Peyer's patch (tissue), 4 donors: ENCODE data around the gene SEC11A. TPM values are rescaled to one million over a fixed set of nuclear protein-coding genes. Genes with fewer than 3 reads are reported as not detected.

Source experiments
- DNase-seq, 3 donors: peaks; one replicate each; pipeline ENCODE4 v3.0.0-alpha.2; 2017 to 2019
- H3K27ac ChIP-seq, 4 donors: fragments of 200-600 bp; sonication (generic); one replicate each; pipeline ENCODE4 v1.5.1; 2016 to 2019
- H3K27me3 ChIP-seq, 2 donors: fragments of 200-600 bp; sonication (generic); one replicate each; pipeline ENCODE4 v1.5.1; 2019
- H3K36me3 ChIP-seq, 3 donors: fragments of 200-600 bp; sonication (generic); one replicate each; pipeline ENCODE4 v1.5.1; 2016 to 2019
- H3K4me1 ChIP-seq, 4 donors: fragments of 200-600 bp; sonication (generic); one replicate each; pipeline ENCODE4 v1.5.1; 2016 to 2019
- H3K4me3 ChIP-seq, 4 donors: fragments of 200-600 bp; sonication (generic); 1 replicate in 3 of 4; 2 replicates in 1 of 4; pipeline ENCODE4 v1.5.1; 2016 to 2019; ENCODE audit warnings: mild to moderate bottlenecking in 1 of 4
- H3K9me3 ChIP-seq, 4 donors: fragments of 200-600 bp; sonication (generic); one replicate each; pipeline ENCODE4 v1.5.1; 2016 to 2019; ENCODE audit warnings: mild to moderate bottlenecking in 1 of 4
- POLR2A ChIP-seq, 2 donors: fragments of 450-650 bp; IDR thresholded peaks; one replicate each; pipeline ENCODE4 v1.5.1; 2017; ENCODE audit warnings: antibody characterized with exemption in 2 of 2, mild to moderate bottlenecking in 2 of 2, moderate library complexity in 2 of 2
- total RNA-seq, 4 donors: library from RNA; depleted of rRNA; stranded (reverse); fragments of >200 nt; gene quantifications; one replicate each; pipeline ENCODE4 v1.1.0, GENCODE V29; 2016
- TF ChIP-seq, protein P1 (sequence below), 6 experiments: fragments of 450-650 bp in 4 of 6; fragments of 200-600 bp in 2 of 6; sonication (generic) in 1 of 6; IDR thresholded peaks; one replicate each; pipeline ENCODE4 v1.5.1; 2017 to 2019; ENCODE audit warnings: antibody characterized with exemption in 6 of 6, mild to moderate bottlenecking in 3 of 6, moderate library complexity in 1 of 6

The SEC11A gene
- total RNA-seq, 4 donors from 2014 or later, result 35.9 to 75.1 (median 61.7) TPM

DNA sequence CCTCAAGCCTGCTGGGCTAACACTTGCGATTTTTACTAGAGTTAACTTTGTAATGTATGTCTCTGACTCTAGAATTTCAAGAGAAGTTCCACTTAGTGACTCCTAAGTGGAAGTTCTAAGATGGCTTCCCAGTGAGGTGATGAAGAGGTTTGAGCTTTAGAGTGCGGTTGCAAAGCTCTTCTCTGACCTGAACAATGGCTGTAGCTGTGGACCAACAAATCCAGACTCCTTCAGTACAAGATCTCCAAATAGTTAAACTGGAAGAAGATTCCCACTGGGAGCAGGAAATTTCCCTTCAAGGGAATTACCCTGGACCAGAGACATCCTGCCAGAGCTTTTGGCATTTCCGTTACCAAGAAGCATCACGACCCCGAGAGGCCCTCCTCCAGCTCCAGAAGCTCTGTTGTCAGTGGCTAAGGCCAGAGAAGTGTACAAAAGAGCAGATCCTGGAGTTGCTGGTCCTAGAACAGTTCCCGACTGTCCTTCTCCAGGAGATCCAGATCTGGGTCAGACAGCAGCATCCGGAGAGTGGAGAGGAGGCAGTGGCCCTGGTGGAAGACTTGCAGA lies 84.2 kb downstream of the SEC11A start:
- H3K27me3 ChIP-seq, result no peaks in the 10 kb centered on the region
- TF ChIP-seq, protein P1, sequence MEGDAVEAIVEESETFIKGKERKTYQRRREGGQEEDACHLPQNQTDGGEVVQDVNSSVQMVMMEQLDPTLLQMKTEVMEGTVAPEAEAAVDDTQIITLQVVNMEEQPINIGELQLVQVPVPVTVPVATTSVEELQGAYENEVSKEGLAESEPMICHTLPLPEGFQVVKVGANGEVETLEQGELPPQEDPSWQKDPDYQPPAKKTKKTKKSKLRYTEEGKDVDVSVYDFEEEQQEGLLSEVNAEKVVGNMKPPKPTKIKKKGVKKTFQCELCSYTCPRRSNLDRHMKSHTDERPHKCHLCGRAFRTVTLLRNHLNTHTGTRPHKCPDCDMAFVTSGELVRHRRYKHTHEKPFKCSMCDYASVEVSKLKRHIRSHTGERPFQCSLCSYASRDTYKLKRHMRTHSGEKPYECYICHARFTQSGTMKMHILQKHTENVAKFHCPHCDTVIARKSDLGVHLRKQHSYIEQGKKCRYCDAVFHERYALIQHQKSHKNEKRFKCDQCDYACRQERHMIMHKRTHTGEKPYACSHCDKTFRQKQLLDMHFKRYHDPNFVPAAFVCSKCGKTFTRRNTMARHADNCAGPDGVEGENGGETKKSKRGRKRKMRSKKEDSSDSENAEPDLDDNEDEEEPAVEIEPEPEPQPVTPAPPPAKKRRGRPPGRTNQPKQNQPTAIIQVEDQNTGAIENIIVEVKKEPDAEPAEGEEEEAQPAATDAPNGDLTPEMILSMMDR (IDR thresholded peaks at IDR 0.05), result no peak
- no peak for TF ChIP-seq POLR2A (IDR thresholded peaks at IDR 0.05)
- H3K4me1 ChIP-seq, result peaks cover 2 to 24% (median 13%) of the 10 kb centered on the region in 4 donors
- peak overlapping the region; percentile 80 to 94 (median 87) for H3K27ac ChIP-seq
- no peak for DNase-seq
- peak overlapping the region; percentile 58 to 82 (median 67) for H3K4me3 ChIP-seq
- no peaks in the 10 kb centered on the region for H3K9me3 ChIP-seq
- peaks cover 0 to 6% (median 0%) of the 10 kb centered on the region in 3 donors for H3K36me3 ChIP-seq

DNA sequence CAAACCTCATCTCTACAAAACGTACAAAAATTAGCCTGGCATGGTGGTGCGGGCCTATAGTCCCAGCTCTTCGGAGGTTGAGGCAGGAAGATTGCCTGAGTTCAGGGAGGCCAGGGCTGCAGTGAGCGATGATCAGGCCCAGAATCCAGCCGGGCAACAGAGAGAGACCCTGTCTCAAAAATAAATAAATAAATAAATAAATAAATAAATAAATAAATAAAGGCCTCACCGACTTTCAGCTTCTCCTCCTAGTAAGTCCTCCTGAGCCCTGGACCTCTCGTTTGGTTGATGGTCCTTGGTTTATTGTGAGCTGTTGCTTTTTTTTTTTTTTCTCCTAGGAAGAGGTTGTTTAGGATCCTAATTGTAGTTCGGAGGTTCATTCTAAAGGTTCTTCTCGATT lies 86.9 kb downstream of the SEC11A start:
- no peaks in the 10 kb centered on the region for H3K9me3 ChIP-seq
- H3K36me3 ChIP-seq, result peaks cover 0 to 6% (median 0%) of the 10 kb centered on the region in 3 donors
- peaks cover 2 to 15% (median 13%) of the 10 kb centered on the region in 4 donors for H3K4me1 ChIP-seq
- no peak overlapping the region for H3K4me3 ChIP-seq
- no peak overlapping the region for H3K27ac ChIP-seq
- TF ChIP-seq, protein P1 (IDR thresholded peaks at IDR 0.05), result no peak
- no peak for TF ChIP-seq POLR2A (IDR thresholded peaks at IDR 0.05)
- DNase-seq, result no peak
- no peaks in the 10 kb centered on the region for H3K27me3 ChIP-seq

DNA sequence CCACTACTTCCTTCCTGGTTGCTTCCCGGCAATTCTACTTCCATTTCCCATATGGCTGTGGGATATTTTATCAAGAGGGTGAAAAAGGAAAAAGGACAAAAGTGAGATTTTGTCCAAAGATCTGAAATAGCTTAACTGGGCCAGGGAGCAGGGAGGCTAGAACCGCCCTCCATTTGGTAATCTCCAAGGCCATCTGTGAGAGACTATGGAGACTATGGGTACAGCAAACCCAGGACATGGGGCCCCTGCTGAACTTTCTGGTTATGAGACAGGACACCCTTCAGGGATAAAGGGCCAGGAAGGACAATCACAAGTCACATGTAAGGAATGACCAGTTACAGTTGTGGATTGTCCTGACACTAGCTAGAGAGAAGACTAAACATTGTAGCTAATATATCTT lies 90.8 kb downstream of the SEC11A start:
- Histone ChIP-seq H3K36me3 (peaks cover 0 to 28% (median 0%) of the 10 kb centered on the region in 3 donors), H3K27ac (no peak overlapping the region), H3K4me1 (no peaks in the 10 kb centered on the region), H3K4me3 (no peak overlapping the region), H3K9me3 (peaks cover 0 to 16% (median 12%) of the 10 kb centered on the region in 4 donors), H3K27me3 (no peaks in the 10 kb centered on the region)
- DNase-seq, result no peak
- no peak for TF ChIP-seq POLR2A (IDR thresholded peaks at IDR 0.05)
- TF ChIP-seq, protein P1 (IDR thresholded peaks at IDR 0.05), result no peak

DNA sequence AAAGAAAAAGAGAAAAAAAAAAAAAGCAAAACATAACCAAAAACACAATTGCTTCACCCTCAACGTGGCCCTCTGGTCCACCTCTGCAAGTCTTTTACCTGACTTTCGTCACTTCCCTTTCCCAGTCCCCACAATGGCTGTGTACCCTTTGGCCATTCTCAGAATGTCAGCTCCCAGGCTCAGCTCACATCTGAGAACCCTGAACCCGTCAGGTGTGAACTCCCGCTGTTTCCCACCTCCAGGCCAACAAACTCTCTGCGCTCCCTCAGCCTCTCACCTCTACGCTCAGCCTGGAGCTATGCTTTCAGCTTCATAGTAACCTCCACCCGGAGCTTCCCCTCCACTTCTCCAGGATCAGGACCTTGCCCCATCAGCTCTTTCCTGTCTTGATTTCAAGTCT lies 91.6 kb downstream of the SEC11A start:
- Histone ChIP-seq H3K27me3 (no peaks in the 10 kb centered on the region), H3K4me3 (no peak overlapping the region), H3K27ac (no peak overlapping the region), H3K36me3 (peaks cover 0 to 28% (median 0%) of the 10 kb centered on the region in 3 donors), H3K4me1 (no peaks in the 10 kb centered on the region), H3K9me3 (peaks cover 0 to 16% (median 12%) of the 10 kb centered on the region in 4 donors)
- DNase-seq, result no peak
- TF ChIP-seq, protein P1 (IDR thresholded peaks at IDR 0.05), result no peak
- no peak for TF ChIP-seq POLR2A (IDR thresholded peaks at IDR 0.05)

DNA sequence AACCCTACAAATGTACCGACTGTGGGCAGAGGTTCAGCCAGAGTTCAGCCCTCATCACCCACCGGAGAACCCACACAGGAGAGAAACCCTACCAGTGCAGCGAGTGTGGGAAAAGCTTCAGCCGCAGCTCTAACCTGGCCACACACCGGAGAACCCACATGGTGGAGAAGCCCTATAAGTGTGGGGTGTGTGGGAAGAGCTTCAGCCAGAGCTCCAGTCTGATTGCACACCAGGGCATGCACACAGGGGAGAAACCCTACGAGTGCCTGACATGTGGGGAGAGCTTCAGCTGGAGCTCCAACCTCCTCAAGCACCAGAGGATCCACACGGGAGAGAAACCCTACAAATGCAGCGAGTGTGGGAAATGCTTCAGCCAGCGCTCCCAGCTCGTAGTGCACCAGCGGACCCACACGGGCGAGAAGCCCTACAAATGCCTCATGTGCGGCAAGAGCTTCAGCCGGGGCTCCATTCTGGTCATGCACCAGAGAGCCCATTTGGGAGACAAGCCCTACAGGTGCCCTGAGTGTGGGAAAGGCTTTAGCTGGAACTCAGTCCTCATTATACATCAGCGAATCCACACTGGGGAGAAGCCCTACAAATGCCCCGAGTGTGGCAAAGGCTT lies 94.5 kb downstream of the SEC11A start:
- TF ChIP-seq, protein P1 (IDR thresholded peaks at IDR 0.05), result no peak
- TF ChIP-seq POLR2A (IDR thresholded peaks at IDR 0.05), result no peak
- Histone ChIP-seq H3K27ac (no peak overlapping the region), H3K4me1 (no peaks in the 10 kb centered on the region), H3K36me3 (peaks cover 0 to 28% (median 0%) of the 10 kb centered on the region in 3 donors), H3K4me3 (no peak overlapping the region), H3K9me3 (peaks cover 0 to 16% (median 12%) of the 10 kb centered on the region in 4 donors), H3K27me3 (no peaks in the 10 kb centered on the region)
- no peak for DNase-seq
